CD4-positive, alpha-beta T cell treated with Interleukin-4 for 4 hours (primary cell): ENCODE measurements around the gene KLHL22.
"Not testable (repeated sequence)": the region's sequence is repeated elsewhere in the genome, so short reads cannot be mapped to it uniquely, and the experiment has no call there.

Experiments used
- DNase-seq: peaks from one replicate; pipeline ENCODE4 v3.0.0-alpha.2; 2020

The KLHL22 gene

GRCh38 chr22:20415241-20415640, 80.4 kb downstream of the KLHL22 start:
- not testable (repeated sequence) for DNase-seq

DNA sequence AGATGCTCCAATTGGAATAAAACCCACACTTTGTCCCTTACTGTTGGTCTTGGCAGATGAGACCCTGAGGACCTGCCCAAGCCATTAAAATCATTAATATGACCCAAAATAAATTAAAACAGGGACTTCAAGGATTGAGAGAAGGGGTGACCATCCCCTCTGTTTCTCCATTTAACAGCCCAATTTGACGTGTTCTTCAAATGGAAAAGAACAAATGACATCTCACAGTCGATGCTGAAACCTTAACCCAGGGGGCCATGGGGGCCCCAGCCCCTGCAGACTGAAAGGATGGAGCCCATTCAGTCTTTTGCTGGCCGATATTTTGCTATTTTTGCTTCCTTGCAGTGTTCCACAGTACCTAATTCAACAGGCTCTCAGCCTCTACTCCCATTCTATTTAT, 81.1 kb downstream of the KLHL22 start:
- DNase-seq: no peak

- no peak for DNase-seq
Observed at GRCh38 chr22:20414059-20414440, 81.5 kb downstream of the KLHL22 start.

- DNase-seq: no peak
Observed at GRCh38 chr22:20413217-20414058, 82.2 kb downstream of the KLHL22 start.

GRCh38 chr22:20412474-20413216, 83.0 kb downstream of the KLHL22 start:
- DNase-seq: no peak

DNA sequence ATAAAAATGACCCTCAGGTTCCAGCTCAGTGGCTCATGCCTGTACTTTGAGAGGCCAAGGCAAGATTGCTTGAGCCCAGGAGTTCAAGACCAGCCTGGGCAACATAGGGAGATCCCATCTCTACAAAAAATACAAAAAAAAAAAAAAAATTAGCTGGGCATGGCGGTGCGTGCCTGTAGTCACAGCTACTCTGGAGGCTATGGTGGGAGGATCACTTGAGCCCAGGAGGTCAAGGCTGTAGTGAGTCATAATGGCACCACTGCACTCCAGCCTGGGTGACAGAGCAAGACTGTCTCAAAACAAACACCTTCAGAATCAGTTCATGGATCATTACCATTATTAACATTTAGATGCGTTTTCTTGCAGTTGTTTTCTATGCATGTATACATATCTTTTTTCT, 86.2 kb downstream of the KLHL22 start:
- not testable (repeated sequence) for DNase-seq

DNA sequence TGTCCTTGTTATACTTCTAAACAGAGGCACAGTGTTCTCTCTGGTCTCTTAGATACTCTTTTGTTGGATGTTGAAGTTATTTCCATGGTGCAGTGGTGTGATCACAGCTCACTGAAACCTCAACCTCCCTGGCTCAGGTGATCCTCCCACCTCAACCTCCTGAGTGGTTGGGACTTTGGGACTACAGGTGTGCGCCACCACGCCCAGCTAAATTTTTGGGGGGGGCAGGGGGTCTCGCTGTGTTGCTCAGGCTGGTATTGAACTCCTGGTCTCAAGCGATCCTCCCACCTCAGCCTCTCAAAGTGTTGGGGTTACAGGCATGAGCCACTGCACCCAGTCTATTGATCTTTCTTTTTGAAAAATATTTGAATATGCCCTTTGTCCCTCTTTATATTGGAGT, 86.7 kb downstream of the KLHL22 start:
- no peak for DNase-seq

DNA sequence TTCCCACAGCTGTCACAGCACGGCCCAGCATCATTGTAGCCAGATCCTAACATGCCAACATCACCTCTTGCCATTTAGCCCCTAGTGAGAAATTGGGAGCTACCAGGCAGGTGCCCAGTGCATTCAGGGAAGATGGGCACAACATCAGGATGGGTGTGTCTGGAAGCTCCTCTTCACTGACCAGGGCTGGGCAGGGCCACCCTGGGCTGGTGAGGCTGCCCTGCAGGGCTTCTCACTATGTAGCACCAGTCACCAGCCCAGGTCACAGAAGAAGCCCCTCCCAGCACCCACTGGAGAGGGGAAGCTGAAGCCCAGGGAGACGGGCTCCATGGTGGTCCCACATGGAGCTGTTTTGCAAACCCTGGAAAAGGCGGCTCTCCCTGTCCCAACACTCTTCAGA, 87.8 kb downstream of the KLHL22 start:
- no peak for DNase-seq

DNA sequence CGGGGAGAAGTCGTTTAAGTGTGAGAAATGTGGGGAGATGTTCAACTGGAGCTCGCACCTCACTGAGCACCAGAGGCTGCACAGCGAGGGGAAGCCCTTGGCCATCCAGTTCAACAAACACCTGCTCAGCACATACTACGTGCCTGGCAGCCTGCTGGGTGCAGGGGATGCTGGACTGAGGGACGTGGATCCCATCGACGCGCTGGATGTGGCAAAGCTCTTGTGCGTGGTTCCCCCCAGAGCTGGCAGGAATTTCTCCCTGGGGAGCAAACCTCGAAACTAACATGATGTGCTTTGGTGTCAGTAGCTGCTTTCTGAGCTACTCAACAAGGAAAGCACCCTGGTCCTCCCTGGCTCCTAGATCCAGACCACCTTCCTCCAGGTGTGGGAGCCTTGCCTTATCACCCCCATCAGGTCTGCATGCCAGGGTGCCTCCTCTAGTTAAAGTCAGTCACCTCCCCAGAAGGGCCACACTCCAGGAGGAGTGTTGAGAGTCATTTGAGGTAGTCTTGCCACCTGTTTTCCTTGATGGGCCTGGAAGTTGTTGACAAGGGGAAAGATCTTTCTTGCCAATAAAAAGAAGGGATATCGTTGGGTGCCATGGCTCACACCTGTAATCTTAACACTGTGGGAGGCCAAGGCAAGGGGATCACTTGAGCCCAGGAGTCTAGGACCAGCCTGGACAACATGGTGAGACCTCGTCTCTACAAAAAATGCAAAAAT, 88.7 kb downstream of the KLHL22 start:
- no peak for DNase-seq

DNA sequence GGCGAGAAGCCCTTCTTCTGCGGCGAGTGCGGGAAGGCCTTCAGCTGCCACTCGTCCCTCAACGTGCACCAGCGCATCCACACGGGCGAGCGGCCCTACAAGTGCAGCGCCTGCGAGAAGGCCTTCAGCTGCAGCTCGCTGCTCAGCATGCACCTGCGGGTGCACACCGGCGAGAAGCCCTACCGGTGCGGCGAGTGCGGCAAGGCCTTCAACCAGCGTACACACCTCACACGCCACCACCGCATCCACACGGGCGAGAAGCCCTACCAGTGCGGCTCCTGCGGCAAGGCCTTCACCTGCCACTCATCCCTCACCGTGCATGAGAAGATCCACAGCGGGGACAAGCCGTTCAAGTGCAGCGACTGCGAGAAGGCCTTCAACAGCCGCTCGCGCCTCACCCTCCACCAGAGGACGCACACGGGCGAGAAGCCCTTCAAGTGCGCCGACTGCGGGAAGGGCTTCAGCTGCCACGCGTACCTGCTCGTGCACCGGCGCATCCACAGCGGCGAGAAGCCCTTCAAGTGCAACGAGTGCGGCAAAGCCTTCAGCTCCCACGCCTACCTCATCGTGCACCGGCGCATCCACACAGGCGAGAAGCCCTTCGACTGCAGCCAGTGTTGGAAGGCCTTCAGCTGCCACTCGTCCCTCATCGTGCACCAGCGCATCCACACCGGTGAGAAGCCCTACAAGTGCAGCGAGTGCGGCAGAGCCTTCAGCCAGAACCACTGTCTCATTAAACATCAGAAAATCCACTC, 89.5 kb downstream of the KLHL22 start:
- no peak for DNase-seq

GRCh38 chr22:20405291-20405930, 90.2 kb downstream of the KLHL22 start:
- no peak for DNase-seq

- no peak for DNase-seq
Observed at GRCh38 chr22:20404881-20405280, 90.7 kb downstream of the KLHL22 start.

DNA sequence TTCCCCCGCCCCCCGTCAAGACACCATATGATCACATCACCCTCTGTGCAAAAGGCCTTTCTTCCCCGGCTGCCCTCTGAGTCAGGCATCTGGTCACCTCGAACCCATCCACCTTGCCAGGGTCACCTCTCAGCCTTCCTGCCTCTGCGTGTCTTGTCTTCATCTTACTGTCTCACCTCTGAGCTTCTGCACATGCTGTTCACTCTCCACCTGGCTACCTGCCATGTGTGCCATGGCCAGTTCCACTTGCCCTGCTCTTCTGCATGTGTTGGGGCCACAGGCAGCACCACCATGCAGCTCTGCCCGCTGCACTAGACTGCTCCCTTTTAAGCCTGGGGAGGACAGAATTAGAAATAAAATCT, 91.8 kb downstream of the KLHL22 start:
- DNase-seq: no peak

GRCh38 chr22:20402960-20403778, 92.4 kb downstream of the KLHL22 start:
- no peak for DNase-seq

DNA sequence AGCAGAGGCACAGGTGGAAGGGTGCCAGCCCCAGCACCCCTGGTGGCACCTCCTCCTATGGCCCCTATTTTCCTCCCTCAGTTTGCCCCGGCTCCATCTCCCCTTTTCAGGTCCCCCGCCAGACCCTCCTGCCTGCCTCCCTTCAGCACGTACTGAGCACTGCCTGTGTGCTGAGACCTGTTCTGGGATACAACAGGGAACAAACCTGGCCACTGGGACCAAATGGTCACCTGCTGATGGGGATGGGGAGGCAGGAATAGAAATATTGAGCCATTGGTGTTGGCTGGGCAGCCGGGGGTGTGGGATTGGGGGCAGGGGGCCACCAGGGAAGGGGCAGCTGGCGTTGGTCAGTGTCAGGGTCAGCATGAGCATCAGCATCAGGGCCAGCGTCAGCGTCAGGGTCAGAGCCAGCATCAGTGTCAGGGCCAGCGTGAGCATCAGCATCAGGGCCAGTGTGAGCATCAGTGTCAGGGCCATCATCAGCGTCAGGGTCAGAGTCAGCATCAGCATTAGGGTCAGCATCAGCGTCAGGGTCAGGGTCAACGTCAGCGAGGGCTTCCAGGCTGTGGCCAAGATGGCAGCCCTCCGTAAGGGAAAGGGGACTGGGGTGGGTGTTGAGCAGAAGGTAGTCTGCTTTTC, 94.1 kb downstream of the KLHL22 start:
- DNase-seq: no peak

DNA sequence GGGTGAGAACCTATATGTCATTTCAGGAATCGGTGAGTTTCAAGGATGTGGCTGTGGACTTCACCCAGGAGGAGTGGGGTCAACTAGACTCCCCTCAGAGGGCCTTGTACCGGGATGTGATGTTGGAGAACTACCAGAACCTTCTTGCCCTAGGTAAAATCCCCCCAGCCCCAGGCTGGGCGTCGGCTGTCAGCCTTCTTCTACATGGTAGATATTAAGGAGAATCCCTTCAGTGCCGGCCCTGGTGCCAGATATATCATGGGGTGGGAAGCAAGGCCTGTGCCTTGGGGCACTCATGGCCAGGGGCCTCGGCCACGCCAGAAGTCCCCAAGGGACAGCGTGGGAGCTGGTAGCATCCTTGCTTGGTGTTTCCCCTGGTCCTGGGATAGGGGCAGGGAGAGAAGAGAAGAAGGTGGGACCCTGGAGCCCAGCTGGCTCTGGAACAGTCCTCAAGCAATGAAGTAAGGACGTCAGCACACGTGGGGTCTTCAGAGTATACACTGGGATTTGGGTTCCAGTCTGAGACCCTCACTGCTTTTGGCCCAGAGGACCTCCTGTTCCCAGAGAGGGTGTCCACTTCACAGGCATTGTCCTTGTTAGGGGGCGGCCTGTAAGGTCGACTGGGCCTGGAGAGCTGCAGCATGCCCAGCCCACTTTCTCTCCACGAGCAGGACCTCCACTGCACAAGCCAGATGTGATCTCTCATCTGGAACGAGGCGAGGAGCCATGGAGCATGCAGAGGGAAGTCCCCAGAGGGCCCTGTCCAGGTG, 94.8 kb downstream of the KLHL22 start:
- no peak for DNase-seq

- no peak for DNase-seq
Observed at GRCh38 chr22:20399866-20400605, 95.6 kb downstream of the KLHL22 start.

GRCh38 chr22:20398420-20398819, 97.2 kb downstream of the KLHL22 start:
- no peak for DNase-seq

- DNase-seq: no peak
Observed at GRCh38 chr22:20397498-20397897, 98.1 kb downstream of the KLHL22 start.
